IMR-90 (cell line): ENCODE results near the gene TM4SF1.

ENCODE experiments used
- CEBPB ChIP-seq: IDR thresholded peaks from 2 replicates; pipeline ENCODE4 v1.6.1; 2012; ENCODE audit warnings: low read depth, low read length, improper control_type of control experiment
- CHD1 ChIP-seq: IDR thresholded peaks from 2 replicates; pipeline ENCODE4 v1.6.1; 2012; ENCODE audit warnings: low read depth, low read length, improper control_type of control experiment
- FOS ChIP-seq: fragments of 150-350 bp; IDR thresholded peaks from 2 replicates; pipeline ENCODE4 v1.6.1; 2016; ENCODE audit warnings: low read depth, low read length
- MAFK ChIP-seq: IDR thresholded peaks from 2 replicates; pipeline ENCODE4 v1.6.1; 2012; ENCODE audit warnings: low read depth, low read length, improper control_type of control experiment
- MXI1 ChIP-seq: IDR thresholded peaks from 2 replicates; pipeline ENCODE4 v1.6.1; 2012; ENCODE audit warnings: low read depth, mild to moderate bottlenecking, low read length, moderate library complexity, borderline replicate concordance
- POLR2A ChIP-seq: IDR thresholded peaks from 2 replicates; pipeline ENCODE4 v1.6.1; 2012; ENCODE audit warnings: mild to moderate bottlenecking, low read depth, low read length
- RAD21 ChIP-seq: IDR thresholded peaks from 2 replicates; pipeline ENCODE4 v1.6.1; 2012; ENCODE audit warnings: low read length, improper control_type of control experiment
- RCOR1 ChIP-seq: IDR thresholded peaks from 2 replicates; pipeline ENCODE4 v1.6.1; 2012; ENCODE audit warnings: mild to moderate bottlenecking, low read length, improper control_type of control experiment; ENCODE audit not compliant: insufficient replicate concordance
- RFX5 ChIP-seq: IDR thresholded peaks from 2 replicates; pipeline ENCODE4 v1.8.0; 2012; ENCODE audit warnings: low read depth, mild to moderate bottlenecking, low read length, moderate library complexity
- SMC3 ChIP-seq: fragments of 150-350 bp; IDR thresholded peaks from 2 replicates; pipeline ENCODE4 v1.6.1; 2016; ENCODE audit warnings: low read depth, mild to moderate bottlenecking, antibody characterized with exemption, low read length, moderate library complexity
- TF ChIP-seq, protein P1 (sequence below): conservative IDR thresholded peaks from 2 replicates; pipeline ENCODE4 v1.5.1; 2012; ENCODE audit warnings: mild to moderate bottlenecking, low read depth, low read length, improper control_type of control experiment
- TF ChIP-seq, protein P2 (sequence below): fragments of 150-350 bp; IDR thresholded peaks from 2 replicates; pipeline ENCODE4 v1.6.1; 2017; ENCODE audit warnings: mild to moderate bottlenecking, antibody characterized with exemption, low read length, low read depth
- TF ChIP-seq, protein P3 (sequence below): fragments of 150-350 bp; IDR thresholded peaks from 2 replicates; pipeline ENCODE4 v1.6.1; 2016; ENCODE audit warnings: low read depth, mild to moderate bottlenecking, low read length, moderate library complexity, borderline replicate concordance

DNA sequence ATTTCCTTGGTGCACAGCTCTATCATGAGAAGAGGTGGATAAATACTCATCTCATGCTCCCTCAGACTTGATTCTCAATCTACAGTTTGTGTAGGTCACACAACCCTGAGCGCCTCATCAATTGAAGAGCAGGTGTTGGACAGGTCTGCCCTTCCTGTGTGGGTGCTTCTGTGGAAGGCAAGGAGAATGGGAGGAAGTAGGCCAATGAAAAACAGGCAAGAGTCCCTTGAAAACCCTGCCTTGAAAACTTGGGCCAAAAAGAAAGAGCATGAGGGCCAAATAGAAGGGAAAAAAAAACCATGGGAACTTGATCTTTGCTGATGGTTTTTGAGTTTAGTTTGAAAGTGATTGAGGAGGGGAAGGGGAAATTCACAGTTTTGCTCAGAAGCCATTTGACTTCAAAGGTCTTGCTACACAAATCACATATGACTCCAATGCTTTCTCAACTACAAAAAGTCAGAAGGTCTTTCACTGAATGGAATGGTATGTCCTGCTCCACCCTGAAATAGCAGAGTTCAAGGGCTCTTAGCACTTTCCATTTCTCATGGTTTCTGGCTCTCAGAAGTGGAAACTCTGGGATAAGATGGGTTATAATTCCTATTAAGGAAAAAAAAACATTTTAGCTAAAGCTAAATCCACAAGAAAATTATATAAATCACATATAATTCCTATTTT lies 37.2 kb upstream of the TM4SF1 start:
- no peak for TF ChIP-seq POLR2A
- TF ChIP-seq, protein P1, sequence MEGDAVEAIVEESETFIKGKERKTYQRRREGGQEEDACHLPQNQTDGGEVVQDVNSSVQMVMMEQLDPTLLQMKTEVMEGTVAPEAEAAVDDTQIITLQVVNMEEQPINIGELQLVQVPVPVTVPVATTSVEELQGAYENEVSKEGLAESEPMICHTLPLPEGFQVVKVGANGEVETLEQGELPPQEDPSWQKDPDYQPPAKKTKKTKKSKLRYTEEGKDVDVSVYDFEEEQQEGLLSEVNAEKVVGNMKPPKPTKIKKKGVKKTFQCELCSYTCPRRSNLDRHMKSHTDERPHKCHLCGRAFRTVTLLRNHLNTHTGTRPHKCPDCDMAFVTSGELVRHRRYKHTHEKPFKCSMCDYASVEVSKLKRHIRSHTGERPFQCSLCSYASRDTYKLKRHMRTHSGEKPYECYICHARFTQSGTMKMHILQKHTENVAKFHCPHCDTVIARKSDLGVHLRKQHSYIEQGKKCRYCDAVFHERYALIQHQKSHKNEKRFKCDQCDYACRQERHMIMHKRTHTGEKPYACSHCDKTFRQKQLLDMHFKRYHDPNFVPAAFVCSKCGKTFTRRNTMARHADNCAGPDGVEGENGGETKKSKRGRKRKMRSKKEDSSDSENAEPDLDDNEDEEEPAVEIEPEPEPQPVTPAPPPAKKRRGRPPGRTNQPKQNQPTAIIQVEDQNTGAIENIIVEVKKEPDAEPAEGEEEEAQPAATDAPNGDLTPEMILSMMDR, result no peak
- no peak for TF ChIP-seq RCOR1
- TF ChIP-seq RAD21, result no peak
- no peak for TF ChIP-seq MAFK
- TF ChIP-seq, protein P2, sequence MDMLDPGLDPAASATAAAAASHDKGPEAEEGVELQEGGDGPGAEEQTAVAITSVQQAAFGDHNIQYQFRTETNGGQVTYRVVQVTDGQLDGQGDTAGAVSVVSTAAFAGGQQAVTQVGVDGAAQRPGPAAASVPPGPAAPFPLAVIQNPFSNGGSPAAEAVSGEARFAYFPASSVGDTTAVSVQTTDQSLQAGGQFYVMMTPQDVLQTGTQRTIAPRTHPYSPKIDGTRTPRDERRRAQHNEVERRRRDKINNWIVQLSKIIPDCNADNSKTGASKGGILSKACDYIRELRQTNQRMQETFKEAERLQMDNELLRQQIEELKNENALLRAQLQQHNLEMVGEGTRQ, result no peak
- no peak for TF ChIP-seq SMC3
- TF ChIP-seq MXI1, result no peak
- TF ChIP-seq FOS, result no peak
- TF ChIP-seq RFX5, result no peak
- no peak for TF ChIP-seq CEBPB
- no peak for TF ChIP-seq CHD1
- TF ChIP-seq, protein P3, sequence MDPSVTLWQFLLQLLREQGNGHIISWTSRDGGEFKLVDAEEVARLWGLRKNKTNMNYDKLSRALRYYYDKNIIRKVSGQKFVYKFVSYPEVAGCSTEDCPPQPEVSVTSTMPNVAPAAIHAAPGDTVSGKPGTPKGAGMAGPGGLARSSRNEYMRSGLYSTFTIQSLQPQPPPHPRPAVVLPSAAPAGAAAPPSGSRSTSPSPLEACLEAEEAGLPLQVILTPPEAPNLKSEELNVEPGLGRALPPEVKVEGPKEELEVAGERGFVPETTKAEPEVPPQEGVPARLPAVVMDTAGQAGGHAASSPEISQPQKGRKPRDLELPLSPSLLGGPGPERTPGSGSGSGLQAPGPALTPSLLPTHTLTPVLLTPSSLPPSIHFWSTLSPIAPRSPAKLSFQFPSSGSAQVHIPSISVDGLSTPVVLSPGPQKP, result no peak
